ENCODE data around the gene RPP25. TPM values are rescaled to one million over a fixed set of nuclear protein-coding genes. Genes with fewer than 3 reads are reported as not detected.
A peak's percentile ranks its signal among the peaks of the same experiment; 100 is the strongest.

Gene RPP25
- 12.2 to 17.8 TPM (median 17.7 TPM) in 3 replicates for total RNA-seq
- long read RNA-seq, transcript RPP25-201 (1 exons, 3,049 nt): major isoform, 70 of 70 reads
- long read RNA-seq, partial matches to known transcripts: 0 of 70 reads
- long read RNA-seq, other reads (novel, unspliced or antisense): 0 of 70 reads

DNA sequence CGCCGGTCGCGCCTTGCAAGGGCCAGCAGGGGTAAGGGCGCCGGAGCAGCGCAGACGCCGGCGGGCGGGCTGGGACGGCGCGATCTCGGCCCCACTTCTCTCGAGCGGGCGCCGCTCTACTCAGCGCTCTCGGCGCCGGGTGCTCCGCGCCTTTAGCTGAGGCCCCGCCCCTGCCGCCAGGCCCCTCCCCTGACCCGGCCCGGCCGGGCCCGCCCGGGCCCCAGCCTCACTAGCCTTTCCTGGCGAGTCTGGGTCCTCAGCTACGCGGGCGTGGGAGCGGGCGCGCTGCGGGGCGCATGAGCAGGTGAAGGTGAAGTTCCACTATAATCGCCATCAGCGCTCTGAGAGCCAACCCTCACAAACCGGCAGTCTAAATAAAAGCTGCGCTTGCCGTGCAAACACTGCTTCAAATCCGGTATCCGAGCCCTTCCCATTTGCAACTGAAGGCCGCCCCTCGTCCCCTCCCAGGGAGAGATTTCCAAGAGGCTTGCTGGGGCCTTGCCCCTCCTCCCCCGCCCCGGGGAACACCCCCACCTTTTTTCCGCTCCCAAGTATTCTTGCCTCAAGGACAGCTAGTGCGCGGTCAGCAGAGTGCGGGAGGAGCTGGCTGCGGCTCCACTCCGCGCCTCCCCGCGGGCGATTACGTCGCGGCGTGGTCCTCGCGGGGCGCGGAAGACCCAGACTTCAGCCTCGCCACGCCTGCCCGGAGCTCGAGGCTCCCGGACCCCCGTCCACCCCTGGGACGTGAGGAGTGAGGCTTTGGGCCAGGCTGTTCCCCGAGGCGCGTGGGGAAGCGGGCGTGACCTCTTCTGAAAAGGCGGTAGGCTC, at the start of gene RPP25:
Gene RPP25 (minus strand): TSS at position 125 of the 828 bp plus-strand sequence. CDS start 189 bp downstream, outside the sequence.
- peak within 1 kb of the TSS; percentile 89 for H3K4me3 Mint-ChIP-seq (ENCODE audit: unreplicated experiment)
- no peaks in the 10 kb centered on the region for H3K9me3 Mint-ChIP-seq (ENCODE audit: low read depth)
- DNase-seq (ENCODE audit: low spot score): no peak
- no peaks in the 10 kb centered on the region for H3K36me3 Mint-ChIP-seq (ENCODE audit: low read depth)
- H3K27me3 Mint-ChIP-seq (ENCODE audit: low read depth): no peaks in the 10 kb centered on the region
- H3K4me1 Mint-ChIP-seq (ENCODE audit: low read depth): peaks cover 44% of the 10 kb centered on the region
- H3K27ac Mint-ChIP-seq (ENCODE audit: unreplicated experiment): peak within 1 kb of the TSS; percentile 86
- TF ChIP-seq CTCF (IDR thresholded peaks at IDR 0.05): no peak

DNA sequence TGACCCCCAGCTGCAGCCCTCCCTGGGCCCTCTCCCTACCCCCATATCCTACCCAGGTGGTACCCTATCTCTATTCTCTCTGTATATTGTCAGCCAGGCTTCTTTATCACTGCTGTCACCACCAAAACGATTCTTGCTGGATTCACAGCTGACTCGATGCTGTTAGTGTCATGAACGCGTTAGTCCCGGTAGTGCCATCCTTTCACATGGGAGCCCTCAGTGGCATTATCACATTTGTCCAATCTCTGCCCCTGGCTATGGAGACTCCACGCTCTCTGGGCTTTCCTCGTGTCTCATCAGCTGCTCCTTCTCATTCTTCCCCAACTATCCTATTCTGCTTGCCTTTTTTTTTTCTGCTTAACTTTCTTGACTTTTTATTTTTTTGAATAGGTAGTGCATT, 45.8 kb upstream of the RPP25 start:
- peaks cover 6% of the 10 kb centered on the region for H3K36me3 Mint-ChIP-seq (ENCODE audit: low read depth)
- H3K9me3 Mint-ChIP-seq (ENCODE audit: low read depth): peaks cover 2% of the 10 kb centered on the region
- no peak overlapping the region for H3K27ac Mint-ChIP-seq (ENCODE audit: unreplicated experiment)
- no peak overlapping the region for H3K4me3 Mint-ChIP-seq (ENCODE audit: unreplicated experiment)
- H3K4me1 Mint-ChIP-seq (ENCODE audit: low read depth): no peaks in the 10 kb centered on the region
- TF ChIP-seq CTCF (IDR thresholded peaks at IDR 0.05): no peak
- DNase-seq (ENCODE audit: low spot score): no peak
- H3K27me3 Mint-ChIP-seq (ENCODE audit: low read depth): no peaks in the 10 kb centered on the region

DNA sequence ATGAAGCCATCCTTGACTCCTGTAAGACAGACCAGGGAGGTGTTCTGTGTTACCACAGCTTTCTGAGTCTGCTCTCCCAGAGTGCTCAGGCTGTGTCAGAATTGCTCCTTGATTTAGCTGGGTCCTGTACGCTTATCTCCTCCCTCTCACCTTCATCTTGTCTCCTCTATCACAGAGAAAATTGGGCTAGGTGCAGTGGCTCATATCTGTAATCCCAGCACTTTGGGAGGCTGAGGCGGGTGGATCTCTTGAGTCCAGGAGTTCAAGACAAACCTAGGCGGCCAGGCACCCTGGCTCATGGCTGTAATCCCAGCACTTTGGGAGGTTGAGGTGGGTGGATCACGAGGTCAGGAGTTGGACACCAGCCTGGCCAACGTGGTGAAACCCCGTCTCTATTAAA, 44.7 kb upstream of the RPP25 start:
- no peaks in the 10 kb centered on the region for H3K27me3 Mint-ChIP-seq (ENCODE audit: low read depth)
- no peak overlapping the region for H3K4me3 Mint-ChIP-seq (ENCODE audit: unreplicated experiment)
- H3K4me1 Mint-ChIP-seq (ENCODE audit: low read depth): peaks cover 4% of the 10 kb centered on the region
- no peak for DNase-seq (ENCODE audit: low spot score)
- no peak for TF ChIP-seq CTCF (IDR thresholded peaks at IDR 0.05)
- H3K36me3 Mint-ChIP-seq (ENCODE audit: low read depth): peaks cover 8% of the 10 kb centered on the region
- H3K9me3 Mint-ChIP-seq (ENCODE audit: low read depth): peaks cover 4% of the 10 kb centered on the region
- H3K27ac Mint-ChIP-seq (ENCODE audit: unreplicated experiment): no peak overlapping the region

- Mint-ChIP-seq H3K36me3 (ENCODE audit: low read depth) (peaks cover 6% of the 10 kb centered on the region), H3K27ac (ENCODE audit: unreplicated experiment) (no peak overlapping the region), H3K27me3 (ENCODE audit: low read depth) (no peaks in the 10 kb centered on the region), H3K4me3 (ENCODE audit: unreplicated experiment) (no peak overlapping the region), H3K9me3 (ENCODE audit: low read depth) (peaks cover 4% of the 10 kb centered on the region), H3K4me1 (ENCODE audit: low read depth) (peaks cover 11% of the 10 kb centered on the region)
- no peak for DNase-seq (ENCODE audit: low spot score)
- no peak for TF ChIP-seq CTCF (IDR thresholded peaks at IDR 0.05)
These were observed 41.0 kb upstream of the RPP25 start for GRCh38 chr15:74997543-74997942.

DNA sequence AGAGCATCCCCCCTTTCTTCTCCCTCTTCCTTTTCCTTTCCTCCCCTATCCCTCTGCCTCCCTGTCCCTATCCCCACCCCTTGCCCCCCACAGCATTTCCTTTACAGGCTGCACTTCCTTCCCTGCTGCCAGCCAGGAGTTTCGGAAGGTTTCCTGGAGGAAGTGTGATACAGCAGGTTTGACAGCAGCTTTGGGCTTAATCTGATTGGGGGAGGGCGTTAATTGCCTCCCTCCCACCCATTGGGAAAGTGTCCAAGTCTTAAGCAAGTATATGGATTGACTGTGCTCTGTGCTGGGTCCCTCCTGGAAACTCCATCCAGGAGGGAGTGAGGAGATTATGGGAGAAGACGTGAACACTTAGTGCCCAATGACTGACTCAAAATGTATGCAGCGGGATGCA, 40.6 kb upstream of the RPP25 start:
- TF ChIP-seq CTCF (IDR thresholded peaks at IDR 0.05): no peak
- DNase-seq (ENCODE audit: low spot score): peak; percentile 4
- Mint-ChIP-seq H3K27ac (ENCODE audit: unreplicated experiment) (no peak overlapping the region), H3K9me3 (ENCODE audit: low read depth) (peaks cover 4% of the 10 kb centered on the region), H3K4me1 (ENCODE audit: low read depth) (peaks cover 11% of the 10 kb centered on the region), H3K36me3 (ENCODE audit: low read depth) (peaks cover 6% of the 10 kb centered on the region), H3K27me3 (ENCODE audit: low read depth) (no peaks in the 10 kb centered on the region), H3K4me3 (ENCODE audit: unreplicated experiment) (no peak overlapping the region)
